HepG2 (cell line): ENCODE data around the gene GUCA2B. TPM values are rescaled to one million over a fixed set of nuclear protein-coding genes. Genes with fewer than 3 reads are reported as not detected.

Experiments
- ATAC-seq: fragments of 200-7000 bp; cut with Tn5 transposase; 3 replicates; pipeline ENCODE4 v1.9.1; 2020; ENCODE audit warnings: mild to moderate bottlenecking, moderate library complexity
- BruUV-seq: library from RNA; stranded (reverse); fragments of 400-500 nt; replicated peaks from 2 replicates; lab custom pipeline; 2021; lab: Mats Ljungman, UMichigan
- CTCF ChIA-PET: fragments of 300-600 bp; formaldehyde crosslinking; extraction: SDS; loops from one replicate; lab custom pipeline; 2021; ENCODE audit warnings: low total read pairs, inconsistent platforms, low intra/inter-chr PET ratio; lab: Yijun Ruan, JAX
- POLR2A ChIA-PET: fragments of 350-600 bp; sonication (Branson Sonifier 250); formaldehyde crosslinking; loops from one replicate; lab custom pipeline; 2020; ENCODE audit warnings: antibody characterized with exemption, inconsistent platforms; lab: Yijun Ruan, JAX
- DNase-seq: peaks from one replicate; pipeline ENCODE4 v3.0.0-alpha.2; 2015; ENCODE audit warnings: low spot score
- FAIRE-seq: peaks from 3 replicates; lab custom pipeline; 2011; peaks lifted over from hg19 to GRCh38; lab: Jason Lieb, UNC
- H2AFZ ChIP-seq: one replicate; pipeline ENCODE4 v1.6.1; 2011; ENCODE audit warnings: low read length, inconsistent platforms
- H3K27ac ChIP-seq: fragments of 300-600 bp; 3 replicates; pipeline ENCODE4 v1.8.0; 2011; ENCODE audit warnings: mixed run types, mild to moderate bottlenecking, mixed read lengths, low read length, inconsistent platforms; ENCODE audit not compliant: insufficient read depth; ENCODE audit errors: extremely low read length
- H3K27me3 ChIP-seq, 2 experiments: fragments of 200-600 bp in 1 of 2; 2 replicates in 1 of 2; 3 replicates in 1 of 2; pipeline versions ENCODE4 v1.6.0 to v1.8.0; 2011; ENCODE audit warnings: low read length in 2 of 2, mild to moderate bottlenecking in 2 of 2, moderate library complexity in 2 of 2, inconsistent platforms in 1 of 2; ENCODE audit not compliant: insufficient read depth in 2 of 2, control insufficient read depth in 1 of 2
- H3K36me3 ChIP-seq, 2 experiments: fragments of 200-600 bp in 1 of 2; replicated peaks in 1 of 2; 2 replicates in 1 of 2; 3 replicates in 1 of 2; pipeline versions ENCODE4 v1.5.1 to v1.8.0; 2011; ENCODE audit warnings: low read length in 2 of 2, inconsistent platforms in 1 of 2; ENCODE audit not compliant: insufficient read depth in 2 of 2, control insufficient read depth in 1 of 2
- H3K4me1 ChIP-seq: 2 replicates; pipeline ENCODE4 v1.5.1; 2012; ENCODE audit warnings: low read length, inconsistent platforms; ENCODE audit not compliant: insufficient read depth
- H3K4me2 ChIP-seq: 2 replicates; pipeline ENCODE4 v1.6.0; 2011; ENCODE audit warnings: low read depth, low read length, inconsistent platforms
- H3K4me3 ChIP-seq, 3 experiments: fragments of 200-600 bp in 1 of 3; sonication (generic), shearing (Covaris generic) in 1 of 3; replicated peaks in 1 of 3; 2 replicates each; pipeline ENCODE4 v1.5.1; 2011 to 2016; ENCODE audit warnings: low read length in 3 of 3, inconsistent platforms in 2 of 3, low read depth in 2 of 3, mild to moderate bottlenecking in 2 of 3, control low read depth in 1 of 3, mixed read lengths in 1 of 3; ENCODE audit not compliant: insufficient read depth in 1 of 3
- H3K79me2 ChIP-seq: one replicate; pipeline ENCODE4 v1.6.1; 2011; ENCODE audit warnings: low read length, inconsistent platforms; ENCODE audit not compliant: insufficient read depth
- H3K9ac ChIP-seq: 2 replicates; pipeline ENCODE4 v1.6.0; 2011; ENCODE audit warnings: mild to moderate bottlenecking, low read depth, low read length, inconsistent platforms; ENCODE audit not compliant: insufficient read depth
- H3K9me3 ChIP-seq: 2 replicates; pipeline ENCODE4 v1.5.1; 2012; ENCODE audit warnings: mild to moderate bottlenecking, low read length
- H4K20me1 ChIP-seq: 2 replicates; pipeline ENCODE4 v1.6.0; 2011; ENCODE audit warnings: inconsistent platforms, mild to moderate bottlenecking, low read length, moderate library complexity; ENCODE audit not compliant: insufficient read depth
- ARNT ChIP-seq: fragments of 450-650 bp; IDR thresholded peaks from 2 replicates; pipeline ENCODE4 v1.6.1; 2017
- GABPA ChIP-seq, 2 experiments: IDR thresholded peaks; 2 replicates each; pipeline ENCODE4 v1.6.1; 2011 to 2016; ENCODE audit warnings: low read depth in 2 of 2, low read length in 1 of 2, missing biosample characterization in 1 of 2, missing genetic modification characterization in 1 of 2
- ZBTB39 ChIP-seq: sonication (generic); formaldehyde crosslinking; IDR thresholded peaks from 2 replicates; pipeline ENCODE4 v1.5.0; 2020; ENCODE audit warnings: missing genetic modification reagents
- WGBS: methylation state at CpG from one replicate; pipeline ENCODE4 v1.1.6; 2017; ENCODE audit warnings: low lambda C conversion rate; 5-methylcytosine and 5-hydroxymethylcytosine counted together
- in situ Hi-C: cut with HindIII; loops from 2 replicates; pipeline ENCODE4 v1.10.0; 2017; ENCODE audit warnings: low pct_unique_long_range_greater_than_20kb; ENCODE audit not compliant: extremely low pct_ligation_motif_present
- intact Hi-C: fragments of 100-400 bp; cut with micrococcal nuclease; formaldehyde crosslinking; loops from one replicate; pipeline ENCODE4 v1.10.0; 2022; ENCODE audit not compliant: unreplicated experiment
- polyA plus RNA-seq, 8 experiments: library from polyadenylated mRNA; depleted of rRNA in 3 of 8; stranded (reverse) in 7 of 8; unstranded in 1 of 8; fragments of >200 nt; fragmentation: Illumina TruSeq in 4 of 8; extraction: Trizol in 4 of 8; gene quantifications; 2 replicates each; pipeline versions ENCODE4 v1.2.1 to v1.2.3, GENCODE V29; 2011 to 2016; ENCODE audit warnings: low read depth in 4 of 8, missing spikeins in 1 of 8, mixed read lengths in 1 of 8; ENCODE audit not compliant: insufficient read depth in 1 of 8
- total RNA-seq, 5 experiments: library from RNA; depleted of rRNA; stranded (reverse); fragments of >200 nt; fragmentation: Illumina TruSeq; extraction: Trizol; gene quantifications; 2 replicates each; pipeline ENCODE4 v1.2.3, GENCODE V29; 2016; ENCODE audit warnings: low read depth in 1 of 5
- TF ChIP-seq, protein P1 (sequence below): sonication (generic); formaldehyde crosslinking; IDR thresholded peaks from 2 replicates; pipeline ENCODE4 v1.8.0; 2022; ENCODE audit warnings: low read depth, missing genetic modification reagents

GUCA2B gene
- total and polyA plus RNA-seq, 2 of the 13 experiments (the other 11 are each of a cell fraction or from before 2014, with no cell fraction given) = not detected

DNA sequence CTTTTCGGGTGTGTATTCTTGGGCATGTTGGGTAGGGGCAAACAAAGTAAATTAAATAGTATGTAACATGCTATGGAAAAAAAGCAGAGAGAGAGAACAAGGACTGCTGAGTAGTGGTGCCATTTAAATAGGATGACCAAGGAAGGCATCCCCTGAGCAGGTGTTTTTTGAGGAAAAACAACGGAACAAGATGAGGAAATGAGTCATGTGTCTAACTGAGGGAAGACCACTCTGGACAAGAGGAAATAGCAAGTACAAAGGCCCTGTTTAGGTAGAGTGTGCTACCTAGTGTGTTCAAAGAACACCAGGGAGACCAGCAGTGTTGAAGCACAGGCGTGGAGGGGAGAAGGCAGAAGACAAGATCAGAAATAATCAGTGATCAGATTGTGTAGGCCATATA is 31.4 kb downstream of the GUCA2B start (continued):
- TF ChIP-seq, protein P1, sequence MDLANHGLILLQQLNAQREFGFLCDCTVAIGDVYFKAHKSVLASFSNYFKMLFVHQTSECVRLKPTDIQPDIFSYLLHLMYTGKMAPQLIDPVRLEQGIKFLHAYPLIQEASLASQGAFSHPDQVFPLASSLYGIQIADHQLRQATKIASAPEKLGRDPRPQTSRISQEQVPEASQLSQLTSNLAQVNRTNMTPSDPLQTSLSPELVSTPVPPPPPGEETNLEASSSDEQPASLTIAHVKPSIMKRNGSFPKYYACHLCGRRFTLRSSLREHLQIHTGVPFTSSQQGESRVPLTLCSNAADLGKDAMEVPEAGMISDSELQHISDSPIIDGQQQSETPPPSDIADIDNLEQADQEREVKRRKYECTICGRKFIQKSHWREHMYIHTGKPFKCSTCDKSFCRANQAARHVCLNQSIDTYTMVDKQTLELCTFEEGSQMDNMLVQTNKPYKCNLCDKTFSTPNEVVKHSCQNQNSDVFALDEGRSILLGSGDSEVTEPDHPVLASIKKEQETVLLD = no peak

GRCh38 chr1:42186152-42186551 is 32.9 kb downstream of the GUCA2B start:
- WGBS = 97% methylated on average over 3 of the region's 3 CpGs
- Histone ChIP-seq H3K4me2 (no peak overlapping the region), H3K9me3 (no peaks in the 10 kb centered on the region), H3K4me1 (0 out of 2 replicates have a peak, but pooled peaks cover 7% of the 10 kb centered on the region)
- no peak for TF ChIP-seq GABPA (IDR thresholded peaks at IDR 0.05; ENCODE audit: low read depth, low read length)
- no peak for TF ChIP-seq GABPA (CRISPR knock-in tag; IDR thresholded peaks at IDR 0.05; ENCODE audit: low read depth)
- no peak for TF ChIP-seq ZBTB39 (CRISPR knock-in tag)
- no peak for TF ChIP-seq ARNT
- TF ChIP-seq, all 625 proteins: peak for 0
- ChIA-PET CTCF (no interaction called here), POLR2A (no interaction called here)
- in situ Hi-C loops = no loop called here
- intact Hi-C loops = no loop called here
- DNase-seq (no peak), ATAC-seq (no peak), FAIRE-seq (no peak)
- no peak overlapping the region for H3K27ac ChIP-seq
- no peak overlapping the region for H2AFZ ChIP-seq
- peaks cover 18 to 81% of the 10 kb centered on the region in 2 experiments for H3K36me3 ChIP-seq
- BruUV-seq = no TSS peak
- H3K27me3 ChIP-seq = no peaks in the 10 kb centered on the region
- H3K79me2 ChIP-seq = no peaks in the 10 kb centered on the region
- no peak overlapping the region for H3K9ac ChIP-seq
- H3K4me3 ChIP-seq = no peak overlapping the region
- H4K20me1 ChIP-seq = no peaks in the 10 kb centered on the region
